Germinal center (tissue), 1 donor: ENCODE measurements around the gene KLKB1.
"Not testable (repeated sequence)": the region's sequence is repeated elsewhere in the genome, so short reads cannot be mapped to it uniquely, and the experiment has no call there.

ENCODE experiments used
- DNase-seq: peaks from one replicate; pipeline ENCODE4 v3.0.0; 2012; ENCODE audit warnings: mixed read lengths, low spot score

Gene KLKB1

GRCh38 chr4:186227744-186228513, 622 bp downstream of the KLKB1 start:
- no peak for DNase-seq

DNA sequence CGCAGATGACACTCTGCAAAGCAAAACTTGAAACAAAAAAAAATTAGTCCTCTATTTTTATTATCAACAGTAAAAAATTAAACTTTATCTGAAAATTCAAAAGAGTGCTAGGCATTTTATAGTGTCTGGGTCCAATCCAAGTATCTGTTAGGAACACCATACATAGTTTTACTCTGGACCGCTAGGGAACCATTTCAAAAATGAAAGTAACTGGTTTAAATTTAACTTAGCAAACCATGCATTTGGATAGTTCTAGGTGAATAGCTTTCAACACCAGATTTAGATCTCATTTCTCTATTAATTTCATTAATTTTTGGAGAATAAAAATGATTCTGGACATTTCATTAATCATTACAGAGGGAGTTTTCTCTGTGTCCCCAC, 1.2 kb downstream of the KLKB1 start:
- DNase-seq, result no peak

DNA sequence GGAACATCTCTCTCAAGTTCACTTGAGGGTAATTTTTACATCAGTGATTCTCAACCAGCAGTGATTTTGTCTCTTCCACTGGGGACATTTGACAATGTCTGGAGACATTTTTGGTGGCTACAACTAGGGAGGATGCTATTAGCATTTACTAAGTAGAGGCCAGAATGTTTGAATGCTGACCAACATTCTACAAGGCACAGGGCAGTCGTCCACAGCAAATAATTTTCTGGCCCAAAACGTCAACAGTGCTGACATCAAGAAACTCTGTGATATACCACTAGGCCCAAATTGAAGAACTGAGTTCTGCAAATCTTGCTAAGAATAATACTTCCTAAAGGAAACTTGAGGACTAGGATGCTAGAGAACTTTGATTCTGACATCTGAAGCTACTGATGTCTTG, 7.1 kb downstream of the KLKB1 start:
- no peak for DNase-seq

DNA sequence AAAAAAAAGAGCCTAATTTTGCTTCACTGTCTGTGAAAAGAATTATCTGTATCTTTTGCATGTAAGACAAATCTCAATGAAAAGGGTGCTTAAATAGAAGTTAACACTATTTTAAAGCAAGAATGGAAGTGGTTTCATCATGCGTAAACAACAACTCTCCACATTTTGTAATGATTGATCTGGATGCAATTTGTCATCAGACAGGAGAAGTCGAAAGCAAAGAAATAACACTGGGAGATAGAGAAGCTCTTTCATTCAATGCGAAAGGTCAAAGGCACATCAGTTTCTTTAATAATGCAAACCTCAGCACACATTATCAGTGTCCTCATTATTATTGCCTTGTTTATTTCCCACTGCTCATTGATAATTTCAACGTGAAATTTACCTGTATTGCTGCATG, 8.8 kb downstream of the KLKB1 start:
- no peak for DNase-seq

DNA sequence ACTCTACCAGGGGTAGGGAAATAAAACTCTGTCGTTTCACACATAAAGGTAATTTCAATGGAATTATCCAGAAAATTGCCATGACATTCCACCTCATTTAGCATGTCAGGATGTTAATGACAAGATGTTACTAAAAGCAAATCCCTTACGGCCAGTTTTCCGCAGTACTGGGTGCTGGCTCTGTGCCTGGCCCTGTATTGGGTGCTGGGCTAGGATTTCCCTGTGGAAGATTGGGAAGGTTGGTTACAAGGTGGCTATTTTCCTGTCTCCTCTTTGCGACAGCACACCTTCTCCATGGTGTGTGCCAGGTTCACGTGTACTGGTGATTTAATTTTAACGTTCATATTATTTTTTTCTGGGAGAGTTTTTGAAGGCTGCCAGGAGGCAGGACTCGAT, 13.1 kb downstream of the KLKB1 start:
- no peak for DNase-seq

- no peak for DNase-seq
Measured at GRCh38 chr4:186240848-186241491, 13.7 kb downstream of the KLKB1 start.

GRCh38 chr4:186241616-186242015, 14.3 kb downstream of the KLKB1 start:
- no peak for DNase-seq

- not testable (repeated sequence) for DNase-seq
Measured at GRCh38 chr4:186242031-186242430, 14.7 kb downstream of the KLKB1 start.

- DNase-seq, result no peak
Measured at GRCh38 chr4:186243331-186243730, 16.0 kb downstream of the KLKB1 start.

DNA sequence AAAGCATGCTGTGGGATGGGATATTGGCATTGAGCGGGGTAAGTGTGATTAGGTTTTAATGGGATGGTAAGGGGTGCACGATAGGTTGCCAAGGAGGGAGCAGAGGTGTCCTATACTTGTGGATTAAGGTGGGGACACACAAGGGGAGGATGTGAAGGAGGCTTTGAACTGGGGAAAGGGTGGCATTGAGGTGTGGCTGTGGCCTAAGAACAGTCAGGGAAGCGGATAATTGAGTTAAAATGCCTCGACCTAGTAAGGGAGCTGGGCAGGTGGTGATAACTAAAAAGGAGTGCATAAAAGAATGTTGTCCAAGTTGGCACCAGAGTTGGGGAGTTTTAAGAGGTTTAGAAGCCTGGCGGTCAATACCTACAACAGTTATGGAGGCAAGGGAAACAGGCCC, 17.5 kb downstream of the KLKB1 start:
- DNase-seq, result no peak

DNA sequence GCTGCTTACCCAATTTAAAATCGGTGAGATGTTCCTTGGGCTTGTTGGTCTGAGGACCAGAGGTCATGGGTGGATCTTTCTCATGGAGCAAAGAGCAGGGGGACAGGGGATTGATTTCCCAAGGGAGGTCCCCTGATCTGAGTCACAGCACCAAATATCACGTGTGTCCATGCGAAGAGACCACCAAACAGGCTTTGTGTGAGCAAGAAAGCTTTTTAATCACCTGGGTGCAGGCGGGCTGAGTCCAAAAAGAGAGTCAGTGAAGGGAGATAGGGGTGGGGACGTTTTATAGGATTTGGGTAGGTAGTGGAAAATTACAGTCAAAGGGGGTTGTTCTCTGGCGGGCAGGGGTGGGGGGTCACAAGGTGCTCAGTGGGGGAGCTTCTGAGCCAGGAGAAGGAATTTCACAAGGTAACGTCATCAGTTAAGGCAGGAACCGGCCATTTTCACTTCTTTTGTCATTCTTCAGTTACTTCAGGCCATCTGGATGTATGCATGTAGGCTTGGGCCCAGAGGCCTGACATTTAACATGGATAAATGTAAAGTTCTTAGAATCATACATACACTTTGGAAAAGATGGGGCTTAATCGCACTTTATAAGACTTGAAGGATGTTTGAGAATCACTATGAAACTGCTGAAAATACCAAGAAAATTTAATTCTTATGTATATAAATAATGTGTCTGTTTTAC, 19.9 kb downstream of the KLKB1 start:
- not testable (repeated sequence) for DNase-seq

GRCh38 chr4:186248643-186249042, 21.3 kb downstream of the KLKB1 start:
- no peak for DNase-seq

GRCh38 chr4:186249785-186250754, 22.8 kb downstream of the KLKB1 start:
- no peak for DNase-seq

GRCh38 chr4:186250760-186251159, 23.5 kb downstream of the KLKB1 start:
- DNase-seq, result no peak

- DNase-seq, result no peak
Measured at GRCh38 chr4:186255122-186255521, 27.8 kb downstream of the KLKB1 start.

DNA sequence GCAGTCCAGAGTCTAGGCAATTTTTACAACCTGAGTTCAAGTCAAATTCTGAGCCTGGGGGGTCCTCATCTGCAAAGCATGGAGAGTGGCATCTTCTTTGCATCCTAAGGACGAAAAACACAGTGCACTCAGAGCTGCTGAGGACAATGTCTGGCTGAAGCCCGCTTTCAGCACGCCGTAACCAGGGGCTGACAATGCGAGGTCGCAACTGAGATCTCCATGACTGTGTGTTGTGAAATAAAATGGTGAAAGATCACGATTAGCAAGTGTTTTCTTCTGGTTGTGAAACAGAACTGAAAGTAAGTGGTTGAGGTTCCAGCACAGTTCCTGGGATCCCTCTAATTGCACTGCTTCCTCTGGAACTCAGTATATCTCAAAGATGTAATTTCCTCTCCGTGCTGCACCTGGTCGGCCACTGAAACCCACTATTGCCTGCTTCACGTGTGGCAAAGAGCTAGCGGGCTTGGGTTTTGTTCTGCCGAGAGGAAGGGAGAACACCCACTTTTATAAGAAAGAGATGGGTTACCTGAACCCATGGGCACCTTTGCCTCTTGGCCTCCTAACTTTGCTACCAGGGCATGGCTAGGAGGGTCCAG, 31.0 kb downstream of the KLKB1 start:
- DNase-seq, result no peak

DNA sequence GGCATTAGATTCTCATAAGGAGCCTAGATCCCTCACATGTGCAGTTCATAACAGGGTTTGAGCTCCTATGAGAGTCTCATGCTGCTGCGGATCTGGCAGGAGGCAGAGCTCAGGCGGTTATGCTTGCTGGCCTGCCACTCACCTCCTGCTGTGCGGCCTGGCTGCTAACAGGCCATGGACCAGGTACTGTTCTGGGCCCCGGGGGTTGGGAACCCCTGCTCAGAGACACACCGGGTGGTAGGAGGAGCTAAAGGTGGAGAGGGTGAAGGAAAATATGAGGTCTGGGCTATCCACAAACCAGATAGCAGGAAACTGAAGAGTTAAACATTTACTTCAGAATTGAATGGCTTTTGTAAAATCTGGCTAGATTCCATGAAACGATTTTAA, 32.8 kb downstream of the KLKB1 start:
- DNase-seq, result no peak

- DNase-seq, result no peak
Measured at GRCh38 chr4:186260504-186261448, 33.5 kb downstream of the KLKB1 start.

- no peak for DNase-seq
Measured at GRCh38 chr4:186264660-186265059, 37.4 kb downstream of the KLKB1 start.

DNA sequence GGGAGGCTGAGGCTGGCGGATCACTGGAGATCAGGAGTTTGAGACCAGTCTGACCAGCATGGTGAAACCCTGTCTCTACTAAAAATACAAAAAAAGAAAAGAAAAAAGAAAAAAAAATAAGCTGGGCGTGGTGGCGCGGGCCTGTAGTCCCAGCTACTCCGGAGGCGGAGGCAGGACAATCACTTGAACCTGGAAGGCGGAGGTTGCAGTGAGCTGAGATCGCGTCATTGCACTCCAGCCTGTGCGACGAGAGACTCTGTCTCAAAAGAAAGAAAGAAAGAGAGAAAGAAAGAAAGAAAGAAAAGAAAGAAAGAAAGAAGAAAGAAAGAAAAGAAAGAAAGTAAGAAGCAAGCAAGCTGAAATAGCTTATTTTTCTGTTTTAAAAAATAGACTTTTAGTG, 37.9 kb downstream of the KLKB1 start:
- not testable (repeated sequence) for DNase-seq
